NCI-H146 treated with DMSO at 0.1 percent for 48 hours (cell line): ENCODE measurements around the gene POLE2.
"Not testable (repeated sequence)": the region's sequence is repeated elsewhere in the genome, so short reads cannot be mapped to it uniquely, and the experiment has no call there.

Source experiments
- DNase-seq: peaks from one replicate; lab custom pipeline; 2025; ENCODE audit not compliant: unreplicated experiment; lab: John Stamatoyannopoulos, UW

The POLE2 gene

DNA sequence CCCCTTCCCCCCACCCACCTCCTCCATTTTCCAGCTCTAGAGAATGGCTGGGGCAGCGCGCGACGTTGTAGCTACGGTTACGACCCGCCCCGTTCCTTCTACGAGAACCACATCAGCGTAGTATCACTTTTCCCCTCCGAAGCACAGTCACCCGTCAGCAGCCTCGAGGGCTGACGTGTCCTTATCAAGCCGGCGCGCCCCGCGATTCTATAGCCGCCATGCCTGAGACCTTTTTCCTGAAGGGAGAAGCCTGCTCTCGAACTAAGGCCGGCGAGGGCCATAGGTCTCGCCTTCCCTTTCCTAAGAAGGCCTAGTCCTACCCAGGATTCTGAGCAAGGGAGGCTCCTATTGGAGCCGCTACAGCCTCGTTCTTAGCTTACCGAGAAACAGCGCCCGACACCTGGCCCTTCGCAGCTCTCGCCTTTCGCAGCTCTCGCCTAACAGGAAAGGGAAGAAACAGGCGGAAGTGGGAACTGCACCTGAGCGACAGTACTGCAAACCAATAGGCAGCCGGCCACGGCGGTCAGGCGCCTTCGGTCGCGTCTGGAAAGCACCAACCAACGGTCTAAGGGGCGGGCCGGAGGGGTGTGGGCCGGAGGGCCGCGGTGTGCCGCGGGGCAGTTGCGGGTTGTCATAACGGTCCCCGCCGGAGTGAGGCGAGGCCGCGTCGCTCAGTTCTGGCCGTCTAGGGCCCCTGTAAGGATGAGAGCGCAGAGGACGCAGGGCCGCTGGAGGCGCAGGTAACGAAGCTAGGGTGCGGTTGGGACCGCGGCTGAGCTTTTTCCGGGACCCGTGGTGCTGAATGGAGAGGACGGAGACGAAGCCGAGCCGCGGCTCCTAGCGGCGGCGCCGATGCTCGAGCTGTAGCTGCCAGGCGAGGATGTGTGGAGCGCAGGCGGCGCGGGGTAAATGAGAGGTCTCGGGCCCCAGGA, 67.6 kb downstream of the POLE2 start, which contains the start of the genes MGAT2 and RPL36AL:
TSS of gene MGAT2 (plus strand) at position 618 of the 932 bp plus-strand sequence. CDS start 470 bp downstream, outside the sequence.
TSS of gene RPL36AL (minus strand) at position 445 of the 932 bp plus-strand sequence. CDS start 1,522 bp downstream, outside the sequence.
- peak; percentile 95 for DNase-seq

- no peak for DNase-seq
Measured at GRCh38 chr14:49619730-49620129, 68.3 kb downstream of the POLE2 start.

GRCh38 chr14:49619273-49619672, 68.7 kb downstream of the POLE2 start:
- not testable (repeated sequence) for DNase-seq

- DNase-seq, result no peak
Measured at GRCh38 chr14:49617852-49618519, 70.0 kb downstream of the POLE2 start.

DNA sequence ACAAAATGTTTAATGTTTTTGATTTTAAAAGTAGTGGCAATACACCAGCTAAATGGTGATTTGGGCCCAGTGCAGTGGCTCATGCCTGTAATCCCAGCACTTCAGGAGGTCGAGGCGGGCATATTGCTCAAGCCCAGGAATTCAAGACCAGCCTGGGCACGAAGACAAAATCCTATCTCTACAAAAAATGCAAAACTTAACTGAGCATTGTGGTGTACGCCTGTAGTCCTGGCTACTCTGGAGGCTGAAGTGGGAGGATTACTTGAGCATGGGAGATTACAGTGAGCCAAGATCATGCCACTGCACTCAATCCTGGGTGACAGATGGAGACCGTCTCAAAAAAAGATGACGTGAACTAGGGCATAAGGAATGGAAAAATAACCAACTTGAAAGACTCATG, 72.2 kb downstream of the POLE2 start:
- DNase-seq, result no peak

DNA sequence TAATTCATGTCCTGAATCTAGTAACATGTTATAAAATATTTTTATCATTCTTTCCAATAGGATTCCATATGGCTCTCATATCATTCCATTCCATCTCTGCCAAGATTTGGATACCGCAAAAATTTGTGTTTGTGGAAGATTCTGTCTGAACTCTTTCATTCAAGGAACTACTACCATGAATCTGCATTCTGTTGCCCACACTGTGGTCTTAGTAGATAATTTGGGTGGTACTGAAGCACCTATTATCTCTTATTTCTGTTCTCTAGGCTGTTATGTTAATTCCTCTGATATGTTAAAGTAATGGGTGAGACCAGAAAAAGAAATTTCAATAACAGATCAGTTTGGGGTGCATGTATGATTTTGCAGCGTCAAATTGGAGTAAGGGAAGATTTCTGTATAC, 73.8 kb downstream of the POLE2 start:
- DNase-seq, result no peak

DNA sequence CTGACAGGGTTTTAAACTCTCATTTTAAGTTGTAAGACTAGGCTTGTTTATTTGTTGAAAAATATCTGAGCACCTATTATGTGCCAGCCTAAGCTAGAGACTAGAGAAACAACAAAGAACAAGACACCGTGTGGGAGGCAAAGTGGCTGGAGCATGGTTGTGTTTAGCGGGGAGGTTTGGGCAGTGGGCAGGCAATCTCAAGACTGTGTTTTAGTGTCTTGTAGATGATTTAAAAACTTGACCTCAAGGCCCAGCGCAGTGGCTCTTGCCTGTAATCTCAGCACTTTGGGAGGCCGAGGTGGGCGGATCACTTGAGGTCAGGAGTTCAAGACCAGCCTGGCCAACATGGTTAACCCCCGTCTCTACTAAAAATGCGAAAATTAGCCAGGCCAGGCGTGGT, 75.3 kb downstream of the POLE2 start:
- DNase-seq, result no peak

- no peak for DNase-seq
Measured at GRCh38 chr14:49612251-49612650, 75.8 kb downstream of the POLE2 start.

- no peak for DNase-seq
Measured at GRCh38 chr14:49607583-49607982, 80.4 kb downstream of the POLE2 start.

DNA sequence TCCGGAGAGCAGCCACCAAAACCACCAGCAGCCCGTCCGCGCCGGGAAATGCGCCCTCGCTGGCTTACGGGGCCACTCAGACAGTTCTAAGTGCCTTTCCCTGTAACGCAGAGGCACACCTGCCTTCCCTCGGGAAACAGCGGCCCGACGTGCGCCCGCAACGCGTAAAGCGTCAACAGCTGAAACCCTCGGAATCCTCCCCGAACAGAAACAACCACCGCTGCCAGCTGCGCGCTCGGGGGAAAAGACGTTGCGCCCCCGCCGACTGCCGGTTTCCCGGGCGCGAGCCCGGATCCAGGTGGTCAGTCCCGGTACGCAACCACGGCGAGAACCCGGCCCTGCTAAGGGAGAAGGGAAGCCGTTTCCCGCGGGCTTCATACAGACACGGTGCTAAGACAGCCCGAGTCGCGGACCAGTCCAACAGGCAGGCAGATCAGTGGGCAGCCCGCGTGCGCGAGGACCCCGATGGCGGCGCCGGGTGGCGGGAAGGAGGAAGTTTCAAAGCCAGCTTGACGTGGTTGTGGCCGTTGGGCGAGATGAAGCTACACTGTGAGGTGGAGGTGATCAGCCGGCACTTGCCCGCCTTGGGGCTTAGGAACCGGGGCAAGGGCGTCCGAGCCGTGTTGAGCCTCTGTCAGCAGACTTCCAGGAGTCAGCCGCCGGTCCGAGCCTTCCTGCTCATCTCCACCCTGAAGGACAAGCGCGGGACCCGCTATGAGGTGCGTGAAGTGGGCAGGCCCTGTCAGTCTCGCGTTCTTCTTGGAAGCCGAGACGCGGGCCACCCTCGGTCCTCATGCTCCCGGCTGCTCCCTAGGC, 89.3 kb downstream of the POLE2 start, which contains the start of gene LRR1:
TSS of gene LRR1 (plus strand) at position 456 of the 816 bp plus-strand sequence. CDS start at position 537, 81 bp downstream.
- DNase-seq, result peak; percentile 76

DNA sequence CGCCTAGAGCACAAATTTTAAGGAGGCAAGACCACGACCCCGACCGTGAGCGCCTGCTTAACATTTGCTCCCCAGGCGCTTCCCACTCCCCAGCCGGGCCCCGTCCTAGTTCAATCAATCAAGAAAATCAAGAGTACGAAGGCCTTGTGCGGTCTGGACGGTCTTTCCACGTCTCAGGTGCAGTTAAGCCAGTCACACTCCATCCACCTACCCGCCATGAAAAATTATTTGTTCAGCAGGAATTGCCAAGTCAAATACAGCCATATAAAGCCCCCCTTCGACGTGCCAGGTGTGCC, 89.9 kb downstream of the POLE2 start:
- DNase-seq, result peak; percentile 50

DNA sequence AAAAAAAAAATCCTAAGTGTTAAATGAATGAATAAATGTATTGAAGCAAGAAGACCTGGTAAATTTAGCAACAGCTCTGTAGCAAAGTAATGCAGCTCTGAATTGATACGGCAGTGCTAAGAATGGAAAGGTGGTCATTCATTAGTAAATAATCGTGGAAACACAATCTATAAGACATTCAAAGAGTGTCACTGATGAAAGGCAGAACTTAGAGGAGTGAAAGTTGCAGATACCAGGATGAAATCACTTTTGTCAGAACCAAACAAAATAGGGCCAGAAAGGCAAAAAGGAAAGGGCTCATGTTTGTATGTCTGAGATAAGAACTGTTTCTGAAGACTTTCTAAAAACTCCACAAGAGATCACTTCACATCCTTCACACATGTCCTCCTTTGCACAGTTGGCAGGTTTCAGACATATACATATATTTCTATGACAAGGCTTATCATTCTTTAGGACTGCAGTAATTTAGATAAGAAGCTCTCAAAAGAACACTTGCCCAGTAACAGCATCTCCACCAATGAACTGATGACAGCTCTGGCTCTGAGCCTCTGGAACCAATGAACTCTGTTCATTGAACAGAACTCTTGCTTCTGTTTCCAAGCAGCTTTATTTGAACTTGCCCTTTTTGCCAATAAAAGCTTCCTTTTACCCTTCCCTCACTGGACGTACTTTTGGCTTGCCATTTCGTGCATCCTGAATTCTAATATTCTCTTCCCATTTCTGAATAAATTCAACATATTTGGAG, 93.5 kb downstream of the POLE2 start:
- no peak for DNase-seq
